PFSK-1 (cell line): ENCODE data around the gene KATNAL1.

Source experiments
- FOXP2 ChIP-seq: optimal IDR thresholded peaks from 2 replicates; pipeline ENCODE3; 2011; ENCODE audit warnings: borderline replicate concordance, control low read depth, inconsistent platforms; ENCODE audit not compliant: insufficient read depth; ENCODE audit errors: extremely low read length, extremely low read depth
- POLR2AphosphoS5 ChIP-seq: IDR thresholded peaks from 2 replicates; pipeline ENCODE4 v1.6.1; 2012; ENCODE audit warnings: low read depth, mild to moderate bottlenecking, control low read depth, low read length, moderate library complexity
- SIN3A ChIP-seq: IDR thresholded peaks from 2 replicates; pipeline ENCODE4 v1.6.1; 2012; ENCODE audit warnings: mild to moderate bottlenecking, low read length, moderate library complexity, borderline replicate concordance; ENCODE audit not compliant: insufficient read depth
- TAF1 ChIP-seq: IDR thresholded peaks from 2 replicates; pipeline ENCODE4 v1.6.1; 2012; ENCODE audit warnings: low read length, control low read depth, borderline replicate concordance; ENCODE audit not compliant: insufficient read depth
- TF ChIP-seq, protein P1 (sequence below), 2 experiments: IDR thresholded peaks; 2 replicates each; pipeline versions ENCODE4 v1.6.1 to v1.8.0; 2011 to 2012; ENCODE audit warnings: low read depth in 2 of 2, low read length in 2 of 2, control low read depth in 1 of 2, inconsistent platforms in 1 of 2, mild to moderate bottlenecking in 1 of 2, moderate library complexity in 1 of 2; ENCODE audit not compliant: insufficient read depth in 1 of 2

KATNAL1 gene

DNA sequence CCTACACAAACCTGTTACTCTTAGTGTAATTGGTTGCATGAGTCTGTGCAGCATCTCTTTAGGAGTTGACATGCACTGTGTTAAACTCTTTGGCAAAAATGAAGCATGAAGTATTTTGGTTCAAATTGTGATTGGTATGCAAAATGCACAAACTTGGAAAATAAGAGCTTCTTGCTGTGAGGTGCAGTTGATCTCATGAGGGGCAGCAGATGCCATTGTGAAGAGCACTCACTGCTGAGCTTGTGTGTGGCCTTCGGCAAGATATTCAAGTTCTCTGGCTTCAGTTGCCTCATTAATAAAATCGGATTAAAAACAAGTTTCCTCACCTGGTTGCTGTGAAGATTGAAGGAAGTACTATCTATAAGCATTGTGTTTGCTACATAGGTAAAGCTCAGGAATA lies 142.3 kb downstream of the KATNAL1 start:
- TF ChIP-seq TAF1 (no peak), POLR2AphosphoS5 (no peak), SIN3A (no peak), FOXP2 (no peak)
- TF ChIP-seq, protein P1, sequence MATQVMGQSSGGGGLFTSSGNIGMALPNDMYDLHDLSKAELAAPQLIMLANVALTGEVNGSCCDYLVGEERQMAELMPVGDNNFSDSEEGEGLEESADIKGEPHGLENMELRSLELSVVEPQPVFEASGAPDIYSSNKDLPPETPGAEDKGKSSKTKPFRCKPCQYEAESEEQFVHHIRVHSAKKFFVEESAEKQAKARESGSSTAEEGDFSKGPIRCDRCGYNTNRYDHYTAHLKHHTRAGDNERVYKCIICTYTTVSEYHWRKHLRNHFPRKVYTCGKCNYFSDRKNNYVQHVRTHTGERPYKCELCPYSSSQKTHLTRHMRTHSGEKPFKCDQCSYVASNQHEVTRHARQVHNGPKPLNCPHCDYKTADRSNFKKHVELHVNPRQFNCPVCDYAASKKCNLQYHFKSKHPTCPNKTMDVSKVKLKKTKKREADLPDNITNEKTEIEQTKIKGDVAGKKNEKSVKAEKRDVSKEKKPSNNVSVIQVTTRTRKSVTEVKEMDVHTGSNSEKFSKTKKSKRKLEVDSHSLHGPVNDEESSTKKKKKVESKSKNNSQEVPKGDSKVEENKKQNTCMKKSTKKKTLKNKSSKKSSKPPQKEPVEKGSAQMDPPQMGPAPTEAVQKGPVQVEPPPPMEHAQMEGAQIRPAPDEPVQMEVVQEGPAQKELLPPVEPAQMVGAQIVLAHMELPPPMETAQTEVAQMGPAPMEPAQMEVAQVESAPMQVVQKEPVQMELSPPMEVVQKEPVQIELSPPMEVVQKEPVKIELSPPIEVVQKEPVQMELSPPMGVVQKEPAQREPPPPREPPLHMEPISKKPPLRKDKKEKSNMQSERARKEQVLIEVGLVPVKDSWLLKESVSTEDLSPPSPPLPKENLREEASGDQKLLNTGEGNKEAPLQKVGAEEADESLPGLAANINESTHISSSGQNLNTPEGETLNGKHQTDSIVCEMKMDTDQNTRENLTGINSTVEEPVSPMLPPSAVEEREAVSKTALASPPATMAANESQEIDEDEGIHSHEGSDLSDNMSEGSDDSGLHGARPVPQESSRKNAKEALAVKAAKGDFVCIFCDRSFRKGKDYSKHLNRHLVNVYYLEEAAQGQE (IDR thresholded peaks at IDR 0.05; ENCODE audit: insufficient read depth in 1 of 2, low read depth in 2 of 2, low read length in 2 of 2): no peak

DNA sequence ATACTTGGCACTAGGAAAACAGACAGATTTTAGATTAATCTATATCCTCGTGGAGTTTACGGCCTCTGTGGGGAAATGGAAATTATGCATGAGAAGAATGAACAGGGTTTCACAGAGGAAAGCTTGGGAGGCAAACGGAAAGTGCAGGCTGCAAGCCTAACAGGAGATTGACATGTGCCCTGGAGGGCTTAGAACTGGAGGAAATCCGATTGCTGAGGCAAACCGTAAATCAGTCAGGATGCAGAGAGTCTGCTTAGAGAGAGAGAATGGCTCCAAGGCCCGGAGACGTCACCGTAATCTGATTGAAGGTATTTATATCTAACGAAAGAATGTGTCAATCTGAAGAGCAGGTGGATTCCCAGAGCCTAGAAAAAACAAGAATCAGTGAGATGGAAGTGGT lies 143.2 kb downstream of the KATNAL1 start:
- TF ChIP-seq SIN3A (no peak), TAF1 (no peak), POLR2AphosphoS5 (no peak), FOXP2 (no peak)
- TF ChIP-seq, protein P1 (IDR thresholded peaks at IDR 0.05; ENCODE audit: insufficient read depth in 1 of 2, low read depth in 2 of 2, low read length in 2 of 2): no peak

- no peak for TF ChIP-seq SIN3A
- TF ChIP-seq, protein P1 (IDR thresholded peaks at IDR 0.05; ENCODE audit: insufficient read depth in 1 of 2, low read depth in 2 of 2, low read length in 2 of 2): no peak
Measured at GRCh38 chr13:30163441-30163840, 143.9 kb downstream of the KATNAL1 start.

DNA sequence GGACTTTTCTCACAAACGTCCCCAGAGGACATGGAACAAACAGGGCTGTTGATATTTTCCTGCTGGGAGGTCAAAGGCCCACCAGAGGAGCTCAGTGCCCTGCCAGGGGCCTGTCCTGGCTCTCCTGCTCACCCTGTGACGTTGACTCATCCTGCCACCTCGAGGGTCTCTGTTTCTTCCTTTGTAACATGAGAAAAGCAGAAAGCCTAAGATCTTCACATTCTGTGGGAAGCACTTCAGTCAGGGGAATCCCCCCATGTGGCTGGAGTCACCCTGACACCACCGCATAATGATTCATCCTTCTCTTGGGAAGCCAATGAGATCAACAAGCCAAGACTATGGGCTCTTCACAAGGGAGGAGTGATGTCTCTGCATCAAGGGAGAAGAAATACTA lies 147.9 kb downstream of the KATNAL1 start:
- TF ChIP-seq FOXP2 (no peak), POLR2AphosphoS5 (no peak), TAF1 (no peak), SIN3A (no peak)
- TF ChIP-seq, protein P1 (IDR thresholded peaks at IDR 0.05; ENCODE audit: insufficient read depth in 1 of 2, low read depth in 2 of 2, low read length in 2 of 2): no peak

- TF ChIP-seq, protein P1 (IDR thresholded peaks at IDR 0.05; ENCODE audit: insufficient read depth in 1 of 2, low read depth in 2 of 2, low read length in 2 of 2): no peak
- TF ChIP-seq SIN3A: no peak
- TF ChIP-seq FOXP2: no peak
- TF ChIP-seq POLR2AphosphoS5: no peak
- TF ChIP-seq TAF1: no peak
Measured at GRCh38 chr13:30158774-30159445, 148.4 kb downstream of the KATNAL1 start.
